IPS DF 19.7 (cell line): Measurements from ENCODE around the gene HRAS.

Source experiments
- DNase-seq: peaks from one replicate; pipeline ENCODE4 v3.0.0-alpha.2; 2013; ENCODE audit warnings: low read depth, low spot score

The HRAS gene

GRCh38 chr11:554428-555226 is 19.3 kb upstream of the HRAS start:
- no peak for DNase-seq

GRCh38 chr11:553988-554340 is 18.6 kb upstream of the HRAS start:
- DNase-seq, result no peak

DNA sequence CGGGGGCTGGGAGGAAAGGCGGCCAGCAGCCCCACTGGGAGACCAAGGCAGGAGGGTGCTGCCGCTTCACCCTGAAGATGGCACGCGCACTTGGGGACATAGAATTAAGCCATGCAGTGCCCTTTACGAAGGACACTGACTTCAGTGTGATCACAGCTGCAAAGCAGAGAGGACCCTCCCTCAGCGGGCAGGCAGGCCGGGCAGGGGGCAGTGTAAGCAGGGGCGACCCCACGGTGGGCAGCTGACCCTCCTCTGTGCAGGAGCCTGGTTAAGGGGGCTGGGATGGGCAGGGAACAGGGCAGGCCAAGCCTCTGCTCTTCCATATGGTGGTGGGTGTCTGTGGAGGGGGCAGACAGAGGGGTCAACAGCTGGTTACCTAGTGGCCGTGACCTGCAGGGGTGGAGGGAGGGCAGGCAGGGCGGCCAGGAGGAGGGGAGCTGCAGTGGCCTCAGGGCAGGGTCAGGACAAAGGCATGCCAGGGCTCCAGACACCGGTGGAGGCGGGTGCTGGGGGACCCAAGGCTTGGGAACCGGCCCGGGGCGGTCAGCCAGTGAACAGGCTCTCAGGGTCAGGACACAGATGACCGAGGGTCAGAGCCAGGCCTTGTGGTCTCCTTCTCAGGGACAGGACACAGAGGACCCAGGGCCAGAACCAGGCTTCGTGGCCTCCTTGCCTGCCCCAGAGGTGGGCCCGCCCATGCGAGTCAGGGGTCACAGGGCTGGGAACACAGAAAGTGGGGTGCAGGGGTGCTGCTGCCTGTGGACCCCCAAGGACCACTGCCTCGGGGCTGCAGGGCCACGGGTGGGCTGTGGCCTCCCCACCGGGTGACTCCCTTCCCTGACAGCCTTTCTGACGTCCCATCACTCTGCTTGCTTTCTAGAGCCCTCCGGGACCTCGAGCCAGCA is 18.0 kb upstream of the HRAS start:
- no peak for DNase-seq

- no peak for DNase-seq
Observed at GRCh38 chr11:551596-551995, 16.2 kb upstream of the HRAS start.

GRCh38 chr11:551131-551530 is 15.8 kb upstream of the HRAS start:
- DNase-seq, result no peak

GRCh38 chr11:550746-551085 is 15.3 kb upstream of the HRAS start:
- DNase-seq, result no peak

DNA sequence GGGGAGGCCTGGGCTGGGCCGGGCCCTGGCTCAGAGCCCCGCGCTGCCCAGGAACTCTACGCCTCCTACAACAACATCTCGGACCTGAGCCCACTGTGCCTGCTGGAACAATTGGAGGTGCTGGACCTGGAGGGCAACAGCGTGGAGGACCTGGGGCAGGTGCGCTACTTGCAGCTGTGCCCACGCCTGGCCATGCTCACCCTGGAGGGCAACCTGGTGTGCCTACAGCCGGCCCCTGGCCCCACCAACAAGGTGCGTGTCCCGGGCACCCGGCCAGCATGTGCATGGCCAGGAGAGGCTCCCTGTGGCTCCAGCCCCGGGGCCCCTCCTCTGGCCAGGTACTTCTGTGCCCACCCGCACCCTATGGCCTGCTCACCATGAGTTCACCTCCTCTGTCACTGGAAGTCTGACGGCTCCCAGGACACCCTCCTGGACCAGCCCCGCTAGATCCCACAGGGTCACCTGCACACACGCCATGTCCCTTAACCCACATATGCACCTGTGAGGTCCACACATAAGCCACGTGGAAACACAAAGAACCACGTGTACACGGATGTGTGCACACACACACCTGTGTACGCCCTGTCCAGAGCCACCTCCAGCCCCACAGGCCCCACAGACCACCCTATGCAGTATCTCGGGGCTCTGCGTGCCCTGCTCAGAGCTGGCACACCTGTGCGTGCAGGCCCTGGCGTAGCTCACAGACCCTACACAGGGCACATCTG is 14.8 kb upstream of the HRAS start:
- no peak for DNase-seq

DNA sequence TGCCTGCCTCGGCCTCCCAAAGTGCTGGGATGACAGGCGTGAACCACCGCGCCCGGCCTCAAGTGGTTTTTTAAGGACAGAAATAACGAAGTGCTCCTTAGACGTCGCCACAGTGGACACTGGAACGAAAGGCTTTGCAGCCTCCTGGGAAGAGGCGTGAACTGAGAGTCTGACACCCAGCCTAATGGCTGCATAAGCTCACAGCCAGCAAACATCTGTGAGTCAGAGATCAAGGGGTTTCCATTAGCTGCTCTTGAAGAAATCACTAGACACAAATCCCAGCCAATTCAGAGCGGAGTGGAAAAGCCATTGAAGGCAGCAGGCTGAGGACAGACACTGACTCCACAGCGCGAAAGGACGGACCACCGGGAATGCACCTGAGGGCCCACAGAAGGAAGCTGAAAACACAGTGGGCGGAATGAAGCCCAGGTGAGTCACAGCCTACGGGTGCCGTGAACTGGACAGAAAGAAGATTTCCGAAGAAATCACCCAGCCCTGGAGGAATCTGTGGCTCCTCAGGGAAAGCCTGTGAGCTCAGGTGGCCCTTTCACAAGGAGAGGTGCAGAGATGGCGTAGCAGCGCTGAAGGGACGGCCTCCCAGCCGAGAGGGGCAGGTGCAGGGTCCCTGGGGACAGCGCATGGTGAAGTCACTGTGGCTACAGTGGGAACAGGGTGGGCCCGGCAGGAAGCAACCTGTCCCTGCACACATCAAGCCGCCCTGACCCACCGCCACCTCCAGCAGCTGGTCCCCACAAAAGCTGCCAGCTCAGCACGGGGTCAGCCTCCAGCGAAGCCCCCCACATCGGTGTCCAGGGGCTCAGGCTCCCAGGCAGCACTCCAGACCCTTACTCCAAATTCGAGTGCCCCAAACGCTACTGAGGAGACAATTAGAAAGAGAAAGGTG is 13.6 kb upstream of the HRAS start:
- DNase-seq, result no peak

DNA sequence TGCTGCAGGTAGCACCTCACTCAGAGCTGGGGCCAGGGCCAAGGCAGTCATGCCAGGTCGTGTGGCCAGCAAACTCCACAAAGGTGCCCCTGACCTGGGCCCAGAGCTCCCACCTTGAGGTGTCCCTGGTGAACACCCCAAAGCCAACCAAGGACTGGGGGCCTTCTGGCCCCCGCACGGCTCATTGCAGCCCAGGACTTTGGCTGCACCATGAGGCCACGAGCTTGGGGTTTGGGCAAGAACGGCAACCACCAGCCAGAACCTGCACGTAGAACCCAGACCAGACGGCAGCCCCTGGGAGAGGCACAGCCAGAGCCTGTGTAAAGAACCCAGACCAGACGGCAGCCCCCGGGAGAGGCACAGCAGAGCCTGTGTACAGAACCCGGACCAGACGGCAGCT is 9.8 kb upstream of the HRAS start:
- no peak for DNase-seq

GRCh38 chr11:544817-545166 is 9.4 kb upstream of the HRAS start:
- no peak for DNase-seq

DNA sequence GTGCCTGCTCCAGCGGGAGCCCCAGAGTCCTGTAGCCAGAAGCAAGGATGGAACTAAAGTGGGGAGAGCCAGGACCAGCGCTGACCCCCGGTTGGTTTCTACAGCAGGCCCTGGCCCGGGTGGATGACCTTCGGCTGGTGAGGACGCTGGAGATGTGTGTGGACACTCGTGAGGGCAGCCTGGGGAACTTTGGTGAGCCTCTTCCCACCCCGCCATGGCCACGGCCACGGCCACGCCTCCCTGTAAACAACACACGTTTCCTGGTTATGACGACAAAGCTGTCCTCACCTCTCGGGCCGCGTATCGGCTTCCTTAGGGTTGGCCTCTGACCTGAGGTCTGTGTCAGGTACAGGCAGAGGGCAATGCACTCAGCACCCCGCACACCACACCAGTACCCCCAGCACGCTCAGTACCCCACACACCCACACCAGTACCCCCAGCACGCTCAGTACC is 6.1 kb upstream of the HRAS start:
- no peak for DNase-seq

DNA sequence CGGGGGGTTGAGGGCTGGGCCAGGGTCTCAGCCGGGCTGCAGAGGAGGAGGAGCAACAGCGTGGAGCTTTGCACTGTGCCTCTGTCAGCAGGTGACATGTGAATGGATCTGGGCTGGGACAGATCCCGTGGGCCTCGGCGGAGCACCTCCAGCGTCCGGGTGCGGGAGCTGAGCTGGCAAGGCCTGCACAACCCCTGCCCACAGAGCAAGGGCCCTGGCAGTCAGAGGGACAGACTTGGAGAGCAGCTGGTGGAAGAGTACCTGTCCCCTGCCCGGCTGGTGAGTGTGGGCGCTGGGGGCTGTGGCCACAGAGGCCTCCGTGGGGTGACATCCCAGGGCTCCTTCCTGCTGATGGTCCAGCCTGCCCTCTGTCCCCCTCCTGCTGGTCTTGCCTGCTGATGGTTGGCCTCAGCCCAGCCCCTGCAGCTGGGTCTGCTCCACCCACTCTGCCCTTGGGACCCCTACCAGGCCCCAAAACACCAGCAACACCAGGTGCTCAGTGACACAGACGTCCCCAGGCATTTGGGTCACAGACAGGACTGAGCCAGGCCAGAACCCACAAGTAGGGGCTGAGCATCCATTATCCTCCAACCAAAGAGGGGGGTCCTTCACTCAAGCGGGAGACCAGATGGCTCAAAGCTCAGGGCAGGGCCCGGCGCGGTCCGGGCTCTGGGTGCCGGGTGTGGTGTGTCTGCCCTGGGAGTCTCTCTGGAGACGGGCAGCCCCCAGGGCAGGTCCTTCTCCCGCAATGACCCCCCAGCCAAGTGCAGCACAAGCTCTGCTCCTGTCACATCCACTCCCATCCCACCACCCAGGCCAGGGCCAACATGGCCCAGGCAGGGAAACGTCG is 5.4 kb upstream of the HRAS start:
- no peak for DNase-seq

GRCh38 chr11:539971-540481 is 4.7 kb upstream of the HRAS start:
- DNase-seq, result no peak

GRCh38 chr11:538431-539051 is 3.2 kb upstream of the HRAS start:
- DNase-seq, result no peak

GRCh38 chr11:537622-538430 is 2.5 kb upstream of the HRAS start:
- DNase-seq, result no peak

DNA sequence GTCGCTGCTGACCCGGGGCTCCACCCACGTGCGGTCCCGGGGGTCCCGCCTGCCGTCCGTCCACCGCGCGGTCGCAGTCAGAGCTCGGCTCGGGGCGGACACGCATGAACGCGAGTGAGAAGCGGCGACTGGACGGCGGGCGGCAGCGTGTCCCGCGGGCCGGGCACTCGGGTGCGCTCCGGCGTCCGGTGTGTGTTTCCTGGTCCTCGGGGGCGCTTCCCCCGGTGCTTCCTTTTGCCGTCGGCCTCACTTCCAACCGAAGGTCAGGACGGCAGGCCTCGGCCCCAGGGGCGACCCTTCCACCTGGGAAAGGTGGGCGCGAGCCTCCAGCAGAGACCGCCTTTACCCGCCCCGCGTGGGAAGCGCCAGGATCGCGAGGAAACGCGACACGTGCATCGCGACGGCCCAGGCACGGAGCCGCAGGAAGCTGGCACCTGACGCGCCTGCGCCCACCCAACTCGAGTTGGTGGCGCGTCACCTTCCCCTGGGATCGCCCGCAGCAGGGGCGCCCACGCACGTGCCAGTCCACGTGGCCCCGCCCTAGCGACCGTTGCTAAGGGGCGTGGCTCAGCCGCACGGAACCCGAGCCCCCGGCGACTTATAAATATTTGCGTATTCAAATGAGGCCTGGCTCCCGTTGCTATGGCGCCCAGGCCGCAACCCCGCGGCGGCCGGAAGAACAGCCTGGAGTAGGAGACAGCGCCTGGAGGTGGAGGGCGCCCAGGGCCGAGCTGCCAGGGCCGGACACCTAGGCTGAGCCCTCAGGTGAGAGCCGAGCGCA is 1.7 kb upstream of the HRAS start, which contains the start of gene LRRC56:
TSS of gene LRRC56 (plus strand) at position 687 of the 781 bp plus-strand sequence. CDS start 3,158 bp downstream, outside the sequence.
- no peak for DNase-seq

- DNase-seq, result no peak
Observed at GRCh38 chr11:535210-535518, 212 bp downstream of the HRAS start.
